ENCODE results near the gene PTGES. TPM values are rescaled to one million over a fixed set of nuclear protein-coding genes. Genes with fewer than 3 reads are reported as not detected.

Gene PTGES
- total RNA-seq, 1 donor from 2014 or later, result 39.5 TPM

GRCh38 chr9:129759804-129760502, 7.1 kb upstream of the PTGES start:
- Histone ChIP-seq H3K27me3 (ENCODE audit: control insufficient read depth, insufficient read depth, low read length) (peaks cover 2% of the 10 kb centered on the region), H3K4me3 (ENCODE audit: low read depth, low read length) (no peak overlapping the region), H3K36me3 (ENCODE audit: control insufficient read depth, insufficient read depth, low read length) (no peaks in the 10 kb centered on the region)
- no peak for TF ChIP-seq CTCF (IDR thresholded peaks at IDR 0.05; ENCODE audit: insufficient read depth, low read length, poor library complexity, severe bottlenecking)
- DNase-seq (ENCODE audit: low read depth), result no peak

- H3K4me3 ChIP-seq (ENCODE audit: low read depth, low read length), result no peak overlapping the region
- peaks cover 2% of the 10 kb centered on the region for H3K27me3 ChIP-seq (ENCODE audit: control insufficient read depth, insufficient read depth, low read length)
- TF ChIP-seq CTCF (IDR thresholded peaks at IDR 0.05; ENCODE audit: insufficient read depth, low read length, poor library complexity, severe bottlenecking), result no peak
- no peaks in the 10 kb centered on the region for H3K36me3 ChIP-seq (ENCODE audit: control insufficient read depth, insufficient read depth, low read length)
- DNase-seq (ENCODE audit: low read depth), result no peak
These were observed 6.5 kb upstream of the PTGES start for GRCh38 chr9:129759319-129759718.

GRCh38 chr9:129757045-129757444, 4.2 kb upstream of the PTGES start:
- Histone ChIP-seq H3K4me3 (ENCODE audit: low read depth, low read length) (no peak overlapping the region), H3K36me3 (ENCODE audit: control insufficient read depth, insufficient read depth, low read length) (no peaks in the 10 kb centered on the region), H3K27me3 (ENCODE audit: control insufficient read depth, insufficient read depth, low read length) (peaks cover 2% of the 10 kb centered on the region)
- no peak for DNase-seq (ENCODE audit: low read depth)
- no peak for TF ChIP-seq CTCF (IDR thresholded peaks at IDR 0.05; ENCODE audit: insufficient read depth, low read length, poor library complexity, severe bottlenecking)

- no peak overlapping the region for H3K4me3 ChIP-seq (ENCODE audit: low read depth, low read length)
- DNase-seq (ENCODE audit: low read depth), result no peak
- TF ChIP-seq CTCF (IDR thresholded peaks at IDR 0.05; ENCODE audit: insufficient read depth, low read length, poor library complexity, severe bottlenecking), result no peak
- H3K36me3 ChIP-seq (ENCODE audit: control insufficient read depth, insufficient read depth, low read length), result no peaks in the 10 kb centered on the region
- H3K27me3 ChIP-seq (ENCODE audit: control insufficient read depth, insufficient read depth, low read length), result peaks cover 2% of the 10 kb centered on the region
These were observed 3.3 kb upstream of the PTGES start for GRCh38 chr9:129756191-129756590.

- Histone ChIP-seq H3K4me3 (ENCODE audit: low read depth, low read length) (no peak overlapping the region), H3K36me3 (ENCODE audit: control insufficient read depth, insufficient read depth, low read length) (no peaks in the 10 kb centered on the region), H3K27me3 (ENCODE audit: control insufficient read depth, insufficient read depth, low read length) (peaks cover 2% of the 10 kb centered on the region)
- no peak for TF ChIP-seq CTCF (IDR thresholded peaks at IDR 0.05; ENCODE audit: insufficient read depth, low read length, poor library complexity, severe bottlenecking)
- no peak for DNase-seq (ENCODE audit: low read depth)
These were observed 2.3 kb upstream of the PTGES start for GRCh38 chr9:129755151-129755550.
